ENCODE measurements around the gene UTF1.

DNA sequence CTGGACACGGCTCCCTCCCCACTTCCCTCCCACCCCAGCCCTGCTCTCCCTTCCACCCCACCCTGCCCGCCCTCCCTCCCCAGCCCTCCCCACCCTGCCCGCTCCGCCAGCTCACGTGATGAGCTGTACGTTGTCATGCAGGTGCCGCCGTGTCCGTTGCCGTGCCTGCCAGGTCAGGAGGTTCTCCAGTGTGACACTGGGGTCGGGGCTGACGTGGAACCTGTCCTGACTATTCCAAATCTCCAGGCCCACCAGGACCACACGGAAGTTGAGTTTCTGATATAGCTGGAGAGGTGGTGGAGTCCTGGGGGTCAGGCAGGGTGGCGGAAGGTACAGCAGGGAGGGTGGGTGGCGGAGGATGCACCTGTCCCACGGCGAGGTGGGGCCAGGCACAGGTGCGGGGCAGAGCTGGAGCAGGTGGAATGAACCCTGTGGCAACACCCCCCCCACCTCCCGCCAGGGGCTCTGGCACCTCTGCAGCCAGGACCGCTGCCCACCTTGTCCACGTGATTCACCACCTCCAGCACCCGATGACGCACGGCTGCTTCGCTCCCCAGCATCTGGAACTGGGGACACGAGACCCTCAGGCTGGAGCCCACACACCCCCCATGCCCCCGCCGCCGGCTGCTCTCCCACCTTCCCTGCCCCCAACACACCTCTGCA, 42.4 kb downstream of the UTF1 start:
- TF ChIP-seq, protein P1, sequence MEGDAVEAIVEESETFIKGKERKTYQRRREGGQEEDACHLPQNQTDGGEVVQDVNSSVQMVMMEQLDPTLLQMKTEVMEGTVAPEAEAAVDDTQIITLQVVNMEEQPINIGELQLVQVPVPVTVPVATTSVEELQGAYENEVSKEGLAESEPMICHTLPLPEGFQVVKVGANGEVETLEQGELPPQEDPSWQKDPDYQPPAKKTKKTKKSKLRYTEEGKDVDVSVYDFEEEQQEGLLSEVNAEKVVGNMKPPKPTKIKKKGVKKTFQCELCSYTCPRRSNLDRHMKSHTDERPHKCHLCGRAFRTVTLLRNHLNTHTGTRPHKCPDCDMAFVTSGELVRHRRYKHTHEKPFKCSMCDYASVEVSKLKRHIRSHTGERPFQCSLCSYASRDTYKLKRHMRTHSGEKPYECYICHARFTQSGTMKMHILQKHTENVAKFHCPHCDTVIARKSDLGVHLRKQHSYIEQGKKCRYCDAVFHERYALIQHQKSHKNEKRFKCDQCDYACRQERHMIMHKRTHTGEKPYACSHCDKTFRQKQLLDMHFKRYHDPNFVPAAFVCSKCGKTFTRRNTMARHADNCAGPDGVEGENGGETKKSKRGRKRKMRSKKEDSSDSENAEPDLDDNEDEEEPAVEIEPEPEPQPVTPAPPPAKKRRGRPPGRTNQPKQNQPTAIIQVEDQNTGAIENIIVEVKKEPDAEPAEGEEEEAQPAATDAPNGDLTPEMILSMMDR (tag by site-specific recombination; IDR thresholded peaks at IDR 0.05): no peak
- TF ChIP-seq ZFHX2 (tag by site-specific recombination; conservative IDR thresholded peaks at IDR 0.05) (0 out of 2 replicates have a peak, but pooled peaks have one; percentile 9), ZBTB20 (tag by site-specific recombination; IDR thresholded peaks at IDR 0.05) (no peak), REST (tag by site-specific recombination; IDR thresholded peaks at IDR 0.05) (no peak), ATF2 (tag by site-specific recombination; IDR thresholded peaks at IDR 0.05; ENCODE audit: low read depth) (no peak), FEZF1 (tag by site-specific recombination; IDR thresholded peaks at IDR 0.05) (no peak), ZNF629 (tag by site-specific recombination; IDR thresholded peaks at IDR 0.05) (no peak), ZNF37A (tag by site-specific recombination; IDR thresholded peaks at IDR 0.05) (no peak), ZNF341 (tag by site-specific recombination; IDR thresholded peaks at IDR 0.05; ENCODE audit: low read depth) (no peak), ZSCAN5A (tag by site-specific recombination; IDR thresholded peaks at IDR 0.05) (no peak), YY1 (tag by site-specific recombination; IDR thresholded peaks at IDR 0.05) (no peak), ZNF561 (tag by site-specific recombination; IDR thresholded peaks at IDR 0.05; ENCODE audit: borderline replicate concordance) (no peak)
